Immature natural killer cell (primary cell): Measurements from ENCODE around the gene PKD1L1. TPM values are rescaled to one million over a fixed set of nuclear protein-coding genes. Genes with fewer than 3 reads are reported as not detected.

Source experiments
- polyA plus RNA-seq, 3 donors: library from polyadenylated mRNA; unstranded; fragments of 300-500 nt; fragmentation: Illumina TruSeq; gene quantifications; one replicate each; pipeline ENCODE4 v1.2.3, GENCODE V29; 2021

Gene PKD1L1
- polyA plus RNA-seq, 3 donors from 2014 or later, result 0.03 TPM; not detected in 2

Other genes starting within 250 kb of the PKD1L1 start
- gene HUS1, start 31.1 kb upstream of the PKD1L1 start, polyA plus RNA-seq, result 10 to 100 TPM; 34.8 to 44.8 (median 44.0) TPM
- gene SUN3, start 80.6 kb upstream of the PKD1L1 start, polyA plus RNA-seq, result not detected
- under 1 TPM in 2 of 3 donors, not detected in 1; 0.11 to 0.31 TPM for gene C7orf57, start 87.1 kb upstream of the PKD1L1 start, polyA plus RNA-seq
- 100 to 1,000 TPM; 125 to 171 (median 166) TPM for gene UPP1, start 140.8 kb upstream of the PKD1L1 start, polyA plus RNA-seq
- not detected for gene ABCA13, start 223.0 kb upstream of the PKD1L1 start, polyA plus RNA-seq